GM21360 (cell line): ENCODE results near the gene OTUD4.
A peak's percentile ranks its signal among the peaks of the same experiment; 100 is the strongest.
"Not testable (repeated sequence)": the region's sequence is repeated elsewhere in the genome, so short reads cannot be mapped to it uniquely, and the experiment has no call there.

Experiments
- ATAC-seq: cut with Tn5 transposase; IDR thresholded peaks from one replicate; pipeline ENCODE4 v1.9.1; 2021; ENCODE audit warnings: mild to moderate bottlenecking, moderate library complexity; ENCODE audit not compliant: unreplicated experiment

Gene OTUD4

DNA sequence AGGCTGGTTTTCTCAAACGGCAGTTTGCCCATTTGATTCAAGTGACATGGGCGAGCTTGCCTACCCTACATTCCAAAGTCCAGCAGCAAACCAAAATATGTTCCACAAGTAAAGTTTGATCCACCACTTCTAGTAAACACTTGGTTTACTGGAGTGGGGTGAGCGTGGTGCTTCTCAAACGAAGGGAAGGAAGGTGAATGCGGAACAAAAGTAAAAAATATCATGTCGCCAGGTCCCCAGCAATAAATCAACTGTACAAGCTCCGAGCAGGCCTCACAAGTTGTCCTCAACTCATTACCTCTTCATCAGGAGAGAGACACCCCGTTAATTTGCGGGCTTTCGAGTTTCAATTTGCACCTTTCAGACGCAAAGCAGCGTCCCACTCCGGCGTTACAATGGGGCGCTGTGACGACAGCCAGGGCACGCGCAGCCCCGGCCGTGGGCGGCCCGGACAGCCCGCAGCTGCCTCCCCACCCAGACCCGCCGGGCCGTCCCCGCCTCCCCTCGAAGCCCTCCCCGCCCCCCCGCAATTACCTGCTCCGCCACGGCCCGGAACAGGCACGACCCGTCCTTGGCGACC, 1.0 kb downstream of the OTUD4 start:
- ATAC-seq = peak; percentile 39

GRCh38 chr4:145178740-145179280, 1.6 kb downstream of the OTUD4 start:
- no peak for ATAC-seq

- ATAC-seq = no peak
These were observed 2.4 kb downstream of the OTUD4 start for GRCh38 chr4:145177906-145178538.

DNA sequence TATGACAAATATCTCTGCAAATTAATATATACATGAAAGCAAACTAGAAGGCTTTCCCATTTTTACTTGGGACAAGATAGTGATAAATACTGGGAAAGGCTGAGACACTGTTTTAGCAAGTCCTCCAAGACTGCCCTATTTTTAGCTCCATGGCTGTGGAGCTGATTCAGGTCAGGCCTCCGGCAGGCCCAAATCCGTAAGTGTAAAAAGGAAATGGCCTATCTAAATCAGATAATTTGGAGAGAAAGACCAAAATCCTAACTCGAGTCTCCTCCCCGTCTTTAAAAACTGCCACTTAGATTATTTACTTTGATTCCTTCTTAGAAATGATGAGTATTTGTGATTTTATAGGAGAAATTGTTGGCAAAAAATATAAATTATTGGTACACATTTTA, 2.9 kb downstream of the OTUD4 start:
- ATAC-seq = no peak

DNA sequence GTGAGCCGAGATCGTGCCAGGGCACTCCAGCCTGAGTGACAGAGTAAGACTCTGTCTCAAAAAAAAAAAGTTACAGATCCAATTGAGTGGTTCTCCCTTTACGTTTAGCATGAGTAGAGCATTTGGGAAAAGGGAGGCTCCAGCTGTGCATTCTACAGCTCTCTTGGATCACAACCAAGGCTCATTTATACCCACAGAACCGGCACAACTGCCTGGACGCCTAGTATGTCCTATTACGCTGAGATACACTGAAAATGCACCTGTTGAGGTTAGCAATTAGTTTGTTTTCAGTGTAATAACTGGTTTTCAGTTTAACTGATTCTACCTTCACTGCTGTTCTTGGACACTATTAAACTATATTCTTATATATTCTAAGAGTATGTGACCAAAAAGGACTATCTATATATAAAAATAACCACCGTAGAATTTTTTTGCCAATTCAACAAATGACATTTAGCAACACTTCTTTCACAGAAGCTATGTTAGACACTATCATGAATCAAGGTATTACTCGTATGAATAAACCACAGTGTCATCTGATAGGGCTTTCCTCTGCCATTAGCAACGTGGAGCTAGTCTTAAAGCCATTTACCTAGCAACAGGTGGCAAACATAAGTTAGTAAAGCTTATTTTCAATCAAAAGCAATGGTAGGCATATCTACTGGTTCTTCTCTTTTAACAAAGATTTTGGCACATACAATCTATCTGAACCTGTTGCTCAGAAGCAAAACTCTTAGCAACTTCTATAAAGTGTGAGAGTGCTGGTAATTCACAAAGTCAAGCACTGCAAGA, 3.6 kb downstream of the OTUD4 start:
- no peak for ATAC-seq

- no peak for ATAC-seq
These were observed 8.5 kb downstream of the OTUD4 start for GRCh38 chr4:145171911-145172310.

DNA sequence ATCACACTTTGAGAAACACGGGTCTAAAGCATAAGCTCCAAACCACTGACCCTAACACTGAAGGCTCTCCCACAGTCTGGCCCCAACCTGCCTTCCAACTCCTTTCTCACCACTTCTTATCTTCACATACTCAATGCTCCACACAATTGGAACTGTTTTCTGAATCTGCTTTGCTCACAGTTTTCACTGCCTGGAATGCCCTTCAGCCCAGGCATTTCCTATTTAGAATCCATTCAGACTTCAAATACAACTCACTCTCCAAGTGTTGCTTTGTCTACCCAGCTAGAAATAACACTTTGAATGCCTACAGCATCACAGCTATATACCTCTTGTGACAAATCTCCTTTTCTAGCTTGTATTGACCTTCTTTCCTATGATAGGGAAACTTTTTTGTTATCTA, 10.2 kb downstream of the OTUD4 start:
- no peak for ATAC-seq

DNA sequence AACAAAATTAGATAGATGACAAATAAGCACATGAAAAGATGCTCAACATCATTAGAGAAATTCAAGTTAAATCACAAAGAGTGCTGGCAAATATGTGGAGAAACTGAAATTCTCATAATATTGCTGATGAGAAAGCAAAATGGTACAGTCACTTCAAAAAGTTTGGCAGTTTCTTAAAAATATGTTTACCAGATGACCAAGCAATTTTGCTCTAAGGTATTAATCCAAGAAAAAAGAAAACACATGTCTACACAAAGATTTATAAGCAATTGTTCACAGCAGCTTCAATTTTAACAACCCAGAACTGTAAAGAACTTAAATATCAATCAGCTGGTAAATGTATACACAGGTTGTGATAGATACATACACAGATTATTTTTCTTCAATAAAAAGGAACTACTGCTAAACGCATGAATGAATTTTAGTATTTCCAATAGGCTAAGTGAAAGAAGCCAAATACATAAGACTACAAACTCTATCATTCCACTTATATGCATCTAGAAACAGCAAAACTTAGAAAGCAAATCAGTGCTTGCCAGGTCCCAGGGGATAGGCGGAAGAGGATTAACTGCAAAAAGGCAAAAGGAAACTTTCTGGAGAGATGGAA, 11.7 kb downstream of the OTUD4 start:
- no peak for ATAC-seq

DNA sequence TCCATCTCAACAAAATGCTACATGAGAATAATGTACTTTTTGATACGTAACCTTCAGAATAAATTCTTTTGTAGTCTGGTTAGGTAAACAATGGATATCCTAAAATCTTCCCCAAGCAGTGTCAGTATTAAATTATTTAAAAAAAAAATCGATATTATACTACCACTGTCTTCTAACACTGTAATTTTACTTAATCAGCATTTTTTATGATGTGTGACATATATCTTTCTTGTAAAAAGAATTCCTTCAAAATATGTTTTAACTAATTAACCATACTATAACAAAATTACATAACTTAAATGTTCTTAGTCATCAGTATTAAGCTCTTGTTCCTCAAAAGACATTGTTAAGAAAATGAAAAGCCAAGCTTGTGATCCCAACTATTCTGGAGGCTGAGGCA, 12.5 kb downstream of the OTUD4 start:
- ATAC-seq = no peak

GRCh38 chr4:145161549-145161948, 18.8 kb downstream of the OTUD4 start:
- ATAC-seq = no peak

DNA sequence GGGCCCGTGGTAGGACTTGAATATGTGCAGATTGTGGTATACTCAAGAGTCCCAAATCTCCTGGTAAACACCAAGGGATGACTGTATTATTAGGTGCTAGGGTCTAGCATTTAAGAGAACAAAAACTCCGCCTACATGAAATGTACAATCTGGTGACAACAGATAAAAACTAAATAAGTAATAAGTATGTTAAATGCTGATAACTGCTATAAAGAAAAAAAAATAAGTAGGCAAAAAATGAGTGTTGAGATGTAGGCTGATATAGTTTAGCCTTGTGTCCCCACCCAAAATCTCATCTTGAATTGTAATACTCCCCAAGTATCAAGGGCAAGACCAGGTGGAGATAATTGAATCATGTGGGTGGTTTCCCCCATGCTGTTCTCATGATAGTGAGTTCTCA, 23.4 kb downstream of the OTUD4 start:
- ATAC-seq = no peak

GRCh38 chr4:145155268-145155870, 25.0 kb downstream of the OTUD4 start:
- ATAC-seq = no peak

DNA sequence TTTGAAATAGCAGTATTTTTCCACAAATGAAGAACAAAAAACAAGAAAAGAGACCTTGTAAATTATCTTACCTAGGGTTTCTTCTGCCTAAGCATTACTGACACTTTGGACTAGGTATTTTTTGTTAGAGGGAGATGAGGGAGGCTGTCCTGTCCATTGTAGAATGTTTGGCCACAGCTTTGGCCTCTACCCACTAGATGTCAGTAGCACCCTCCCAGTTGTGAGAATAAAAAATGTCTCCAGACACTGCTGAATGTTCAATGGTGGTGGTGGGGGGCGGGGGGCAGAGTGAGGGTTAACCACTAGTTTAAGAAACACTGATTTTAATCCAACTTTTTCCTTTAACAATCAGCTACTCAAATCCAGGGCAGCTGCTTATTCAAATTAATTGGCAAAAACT, 25.8 kb downstream of the OTUD4 start:
- peak; percentile 90 for ATAC-seq

DNA sequence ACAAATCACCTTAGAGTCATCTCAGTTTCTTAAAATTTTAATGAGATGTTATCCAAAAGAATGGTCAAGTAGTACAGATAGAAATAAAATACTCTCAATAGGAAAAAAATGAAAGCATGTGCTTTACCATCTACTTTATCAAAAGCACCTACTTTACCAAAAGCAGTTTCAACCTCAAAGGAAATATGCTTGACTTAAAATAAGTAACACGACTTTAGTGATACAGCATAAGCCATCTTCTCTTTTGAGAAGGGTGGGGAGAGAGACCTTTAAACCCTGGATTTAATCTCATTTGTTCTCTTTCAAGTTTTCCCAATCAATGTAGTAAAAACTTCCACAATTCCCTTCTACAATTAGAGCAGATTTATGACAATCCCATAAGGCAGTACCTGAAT, 26.5 kb downstream of the OTUD4 start:
- no peak for ATAC-seq

DNA sequence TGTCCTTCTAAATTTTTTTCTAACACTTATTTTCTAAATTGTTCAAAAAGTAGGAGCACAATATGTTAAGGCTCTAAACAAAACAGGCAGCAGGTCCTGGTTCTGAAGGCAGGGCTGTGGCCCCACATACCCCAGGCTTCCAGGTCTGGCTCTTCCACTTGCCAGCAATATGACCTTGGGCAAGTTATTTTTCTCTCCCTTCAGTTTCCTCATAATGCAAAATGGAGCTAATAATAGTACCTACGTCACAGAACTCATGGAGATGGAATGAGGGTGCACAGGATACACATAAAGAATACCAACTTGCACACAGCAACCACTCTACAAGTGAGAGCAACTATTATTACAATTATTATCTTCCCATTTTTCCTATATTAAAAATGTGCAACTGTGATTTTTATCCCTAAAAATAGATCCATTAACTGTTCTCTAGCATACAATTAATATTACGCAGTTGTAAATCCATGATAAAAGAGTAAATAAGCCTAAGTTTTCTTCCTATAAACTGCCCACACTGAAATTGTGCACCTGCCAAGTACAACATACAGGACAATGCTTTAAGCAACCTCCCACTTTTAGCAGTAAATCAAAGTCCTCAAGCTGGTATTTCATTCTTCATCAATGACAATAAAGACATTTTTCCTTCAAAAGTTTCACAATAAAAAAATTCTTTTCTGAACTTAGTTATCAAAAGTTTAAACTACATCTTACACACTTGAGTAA, 27.0 kb downstream of the OTUD4 start:
- ATAC-seq = no peak

GRCh38 chr4:145148980-145149379, 31.4 kb downstream of the OTUD4 start:
- no peak for ATAC-seq

DNA sequence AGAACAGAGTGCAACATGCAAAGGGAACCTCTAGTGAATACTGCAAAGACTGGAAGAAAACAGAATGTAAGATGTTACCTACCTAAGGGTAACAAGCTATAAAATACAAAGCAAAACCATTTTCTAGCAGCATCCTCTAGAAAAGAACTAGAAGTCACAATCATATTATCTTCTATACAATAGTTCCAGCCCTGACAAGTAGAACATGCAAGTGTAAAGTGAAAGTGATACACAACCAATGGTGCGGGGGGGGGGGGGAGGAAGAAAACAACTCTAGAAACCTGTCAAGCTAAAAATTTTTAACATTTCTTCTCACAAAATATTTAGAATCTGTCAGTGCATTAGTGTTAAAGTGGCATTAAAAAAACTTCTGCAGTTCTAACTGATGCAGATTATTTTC, 44.2 kb downstream of the OTUD4 start:
- ATAC-seq = not testable (repeated sequence)

GRCh38 chr4:145132511-145133098, 47.8 kb downstream of the OTUD4 start:
- peak; percentile 70 for ATAC-seq

DNA sequence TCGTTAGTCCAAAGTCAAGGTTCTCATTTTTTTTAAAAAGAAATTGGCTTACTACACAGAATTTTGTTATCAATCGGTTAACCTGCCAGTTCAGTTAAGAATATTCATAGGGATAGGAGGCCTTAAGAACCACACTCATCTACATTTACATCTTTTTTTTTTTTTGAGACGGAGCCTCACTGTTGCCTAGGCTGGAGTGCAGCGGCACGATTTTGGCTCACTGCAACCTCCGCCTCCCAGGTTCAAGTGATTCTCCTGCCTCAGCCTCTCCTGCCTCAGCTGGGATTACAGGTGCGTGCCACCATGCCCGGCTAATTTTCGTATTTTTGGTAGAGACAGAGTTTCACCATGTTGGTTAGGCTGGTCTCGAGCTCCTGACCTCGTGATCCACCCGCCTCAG, 48.5 kb downstream of the OTUD4 start:
- ATAC-seq = no peak

DNA sequence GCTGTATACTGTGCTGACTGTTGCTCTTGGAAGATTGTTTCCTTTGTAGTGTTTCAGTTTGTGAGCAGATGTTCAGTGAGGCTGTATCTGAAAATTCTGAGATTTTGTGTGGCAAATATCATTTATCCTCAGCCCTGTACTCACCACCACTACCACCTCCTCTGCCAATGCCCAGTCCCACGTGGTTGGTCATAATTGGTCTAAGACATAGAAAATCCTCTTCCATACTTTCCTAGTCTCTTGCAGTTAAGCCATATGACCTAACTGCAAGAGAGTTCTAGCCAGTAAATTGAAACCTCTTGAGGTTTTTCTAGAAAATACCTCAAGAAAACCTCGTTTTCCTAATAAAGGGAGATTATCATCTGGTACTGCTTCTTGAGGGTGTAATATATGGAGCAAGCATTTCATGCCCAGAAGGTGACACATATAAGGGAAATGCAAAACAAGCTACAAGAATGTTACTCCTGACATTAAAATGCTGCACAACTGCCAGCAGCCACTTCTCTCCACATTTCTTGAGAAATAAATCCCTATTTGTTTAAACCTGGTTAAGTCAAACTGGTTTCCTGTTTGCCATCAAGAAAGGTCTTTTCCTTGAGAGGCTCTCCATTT, 49.5 kb downstream of the OTUD4 start:
- ATAC-seq = no peak
